PC-3 (cell line): Measurements from ENCODE around the gene ZMIZ1.

Experiments used
- EZH2 ChIP-seq: fragments of 300-600 bp; sonication (generic); IDR thresholded peaks from one replicate; pipeline ENCODE4 v1.6.1; 2017; ENCODE audit warnings: antibody characterized with exemption, mild to moderate bottlenecking, low read length; ENCODE audit not compliant: unreplicated experiment
- EZH2phosphoT487 ChIP-seq: fragments of 300-600 bp; sonication (generic); IDR thresholded peaks from 2 replicates; pipeline ENCODE4 v1.6.1; 2018; ENCODE audit warnings: mild to moderate bottlenecking, antibody characterized with exemption, low read length, borderline replicate concordance
- TF ChIP-seq, protein P1 (sequence below): fragments of 300-600 bp; sonication (generic); conservative IDR thresholded peaks from 2 replicates; pipeline ENCODE4 v1.5.1; 2017; ENCODE audit warnings: antibody characterized with exemption, low read depth, mild to moderate bottlenecking, low read length

GRCh38 chr10:79346388-79347225 lies 277.8 kb downstream of the ZMIZ1 start:
- TF ChIP-seq, protein P1, sequence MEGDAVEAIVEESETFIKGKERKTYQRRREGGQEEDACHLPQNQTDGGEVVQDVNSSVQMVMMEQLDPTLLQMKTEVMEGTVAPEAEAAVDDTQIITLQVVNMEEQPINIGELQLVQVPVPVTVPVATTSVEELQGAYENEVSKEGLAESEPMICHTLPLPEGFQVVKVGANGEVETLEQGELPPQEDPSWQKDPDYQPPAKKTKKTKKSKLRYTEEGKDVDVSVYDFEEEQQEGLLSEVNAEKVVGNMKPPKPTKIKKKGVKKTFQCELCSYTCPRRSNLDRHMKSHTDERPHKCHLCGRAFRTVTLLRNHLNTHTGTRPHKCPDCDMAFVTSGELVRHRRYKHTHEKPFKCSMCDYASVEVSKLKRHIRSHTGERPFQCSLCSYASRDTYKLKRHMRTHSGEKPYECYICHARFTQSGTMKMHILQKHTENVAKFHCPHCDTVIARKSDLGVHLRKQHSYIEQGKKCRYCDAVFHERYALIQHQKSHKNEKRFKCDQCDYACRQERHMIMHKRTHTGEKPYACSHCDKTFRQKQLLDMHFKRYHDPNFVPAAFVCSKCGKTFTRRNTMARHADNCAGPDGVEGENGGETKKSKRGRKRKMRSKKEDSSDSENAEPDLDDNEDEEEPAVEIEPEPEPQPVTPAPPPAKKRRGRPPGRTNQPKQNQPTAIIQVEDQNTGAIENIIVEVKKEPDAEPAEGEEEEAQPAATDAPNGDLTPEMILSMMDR, result no peak
- TF ChIP-seq EZH2phosphoT487 (no peak), EZH2 (no peak)
